Stimulated activated CD8-positive, alpha-beta memory T cell treated with anti-CD3 and anti-CD28 coated beads, Interleukin-15, amount 100 ng/mL, for 48 hours (primary cell): ENCODE results near the gene VLDLR.

Source experiments
- DNase-seq, 2 donors: peaks; one replicate each; pipeline ENCODE4 v3.0.0-alpha.2; 2020; ENCODE audit warnings: low read depth in 2 of 2

The VLDLR gene

DNA sequence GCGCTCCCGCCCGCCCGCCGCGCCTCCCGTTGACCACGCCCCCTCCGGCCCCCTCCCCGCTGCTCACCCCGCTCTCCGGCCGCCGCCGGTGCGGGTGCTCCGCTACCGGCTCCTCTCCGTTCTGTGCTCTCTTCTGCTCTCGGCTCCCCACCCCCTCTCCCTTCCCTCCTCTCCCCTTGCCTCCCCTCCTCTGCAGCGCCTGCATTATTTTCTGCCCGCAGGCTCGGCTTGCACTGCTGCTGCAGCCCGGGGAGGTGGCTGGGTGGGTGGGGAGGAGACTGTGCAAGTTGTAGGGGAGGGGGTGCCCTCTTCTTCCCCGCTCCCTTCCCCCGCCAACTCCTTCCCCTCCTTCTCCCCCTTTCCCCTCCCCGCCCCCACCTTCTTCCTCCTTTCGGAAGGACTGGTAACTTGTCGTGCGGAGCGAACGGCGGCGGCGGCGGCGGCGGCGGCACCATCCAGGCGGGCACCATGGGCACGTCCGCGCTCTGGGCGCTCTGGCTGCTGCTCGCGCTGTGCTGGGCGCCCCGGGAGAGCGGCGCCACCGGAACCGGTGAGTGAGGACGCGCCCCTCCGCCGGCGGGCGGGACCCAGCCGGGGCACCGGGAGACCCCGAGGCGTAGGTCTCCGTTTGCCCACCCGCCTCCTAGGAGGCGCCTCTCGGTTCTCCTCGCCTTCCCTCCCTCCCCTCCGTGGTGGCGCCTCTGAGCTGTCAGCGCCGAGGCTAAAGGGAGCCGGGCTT is at the start of gene VLDLR:
VLDLR (plus strand) TSS at position 66 of the 739 bp plus-strand sequence; CDS start at position 469, 403 bp downstream.
- peak in 1 of 2 donors; percentile 10 for DNase-seq

DNA sequence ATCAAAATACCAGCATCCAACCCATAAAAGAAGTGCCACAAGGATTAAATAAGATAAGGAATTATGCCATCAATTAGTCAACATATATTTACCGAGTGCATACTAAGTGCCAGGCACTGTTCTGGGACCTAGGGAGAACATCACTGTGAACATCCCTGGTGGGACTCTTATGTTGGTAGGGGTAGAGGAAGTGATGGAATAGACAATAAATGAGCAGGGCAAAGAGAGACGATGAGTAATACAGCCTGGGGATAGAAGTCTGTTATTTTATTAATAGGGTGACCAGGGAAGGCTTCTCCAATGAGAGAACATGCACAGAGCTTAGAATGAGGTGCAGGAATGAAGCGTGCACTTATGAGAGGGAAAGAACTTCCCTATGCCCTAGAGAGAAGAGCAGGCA is 47.4 kb upstream of the VLDLR start:
- no peak for DNase-seq

DNA sequence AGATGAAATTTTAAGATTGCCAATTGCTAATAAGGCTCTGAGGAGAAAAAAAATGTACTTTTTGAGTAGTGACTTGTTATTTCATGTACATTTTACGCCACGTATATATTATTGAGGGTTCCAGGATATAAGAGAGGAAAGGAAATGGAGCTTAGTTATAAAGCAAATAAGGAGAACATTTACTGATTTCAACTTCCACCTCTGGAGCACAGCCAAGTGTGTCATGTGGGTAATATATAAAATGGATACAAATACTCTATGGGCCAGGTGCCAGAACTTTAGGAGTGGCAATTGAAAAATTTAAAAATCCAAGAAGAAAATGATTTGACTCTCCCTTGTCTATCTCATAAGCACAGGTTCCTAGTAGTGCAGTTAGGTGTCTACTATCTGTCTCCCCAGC is 45.0 kb upstream of the VLDLR start:
- no peak for DNase-seq

DNA sequence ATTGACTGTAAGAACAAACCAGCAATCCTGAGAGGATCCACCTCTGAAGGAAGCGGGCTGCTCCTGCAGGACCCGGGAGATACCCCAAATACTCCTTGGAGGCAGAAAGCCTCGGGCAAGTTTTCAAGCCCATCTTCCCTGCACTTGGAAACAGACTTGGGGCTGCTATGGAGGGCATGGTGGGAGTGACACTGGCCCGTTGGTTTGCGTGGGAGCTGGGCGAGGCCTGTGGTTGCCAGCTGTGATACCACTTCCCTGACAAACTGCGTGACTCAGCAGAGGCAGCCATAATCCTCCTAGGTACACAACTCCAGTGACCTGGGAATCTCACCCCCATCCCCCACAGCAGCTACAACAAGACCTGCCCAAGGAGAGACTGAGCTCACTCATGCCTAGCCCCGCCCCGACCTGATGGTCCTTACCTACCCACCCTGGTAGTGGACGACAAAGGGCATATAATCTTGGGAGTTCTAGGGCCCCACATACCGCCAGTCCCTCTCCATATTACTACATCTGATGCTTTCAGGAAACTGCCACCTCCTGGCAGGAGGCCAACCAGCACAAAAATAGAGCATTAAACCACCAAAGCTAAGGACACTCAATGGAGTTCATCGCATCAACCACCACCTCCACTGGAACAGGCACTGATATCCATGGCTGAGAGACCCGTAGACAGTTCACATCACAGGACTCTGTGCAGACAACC is 38.1 kb upstream of the VLDLR start:
- no peak for DNase-seq

DNA sequence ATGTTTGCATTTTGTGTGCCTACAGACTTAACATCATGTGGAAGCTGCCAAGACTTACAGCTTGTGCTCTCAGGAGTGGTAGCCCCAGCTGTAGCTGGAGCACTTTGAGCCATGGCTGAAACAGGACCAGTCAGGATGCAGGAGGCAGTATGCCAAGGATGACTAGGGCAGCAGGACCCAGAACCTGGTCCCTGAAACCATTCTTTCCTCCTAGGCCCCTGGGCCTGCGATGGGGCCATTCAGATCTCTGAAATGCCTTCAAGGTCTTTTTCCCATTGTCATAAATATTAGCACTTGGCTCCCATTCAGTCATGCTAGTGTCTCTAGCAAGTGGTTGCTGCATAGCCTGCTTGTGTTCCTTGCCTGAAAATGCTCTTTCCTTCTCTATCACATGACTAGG is 29.6 kb upstream of the VLDLR start:
- DNase-seq = no peak

GRCh38 chr9:2593744-2594143 is 27.8 kb upstream of the VLDLR start:
- no peak for DNase-seq

DNA sequence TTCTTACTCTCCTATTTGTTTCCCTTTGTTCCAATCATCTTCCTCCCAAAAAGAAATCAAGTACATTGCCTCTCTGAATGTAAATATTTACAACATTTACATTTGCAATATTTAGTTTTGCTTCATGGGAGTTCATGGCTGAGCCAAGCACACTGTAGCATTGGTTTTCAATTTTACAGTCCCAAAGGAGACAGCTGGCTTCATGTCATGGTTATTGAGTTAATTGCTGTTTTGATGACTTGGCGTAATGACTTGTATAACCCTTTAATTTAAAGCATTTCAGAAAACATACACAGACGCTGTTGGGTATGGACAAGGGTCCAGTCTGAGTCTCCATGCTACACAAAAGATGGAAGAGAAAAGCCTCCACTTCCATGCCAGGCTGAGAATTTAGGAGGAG is 25.6 kb upstream of the VLDLR start:
- no peak for DNase-seq

- DNase-seq = no peak
These were observed 24.1 kb upstream of the VLDLR start for GRCh38 chr9:2597483-2597882.

DNA sequence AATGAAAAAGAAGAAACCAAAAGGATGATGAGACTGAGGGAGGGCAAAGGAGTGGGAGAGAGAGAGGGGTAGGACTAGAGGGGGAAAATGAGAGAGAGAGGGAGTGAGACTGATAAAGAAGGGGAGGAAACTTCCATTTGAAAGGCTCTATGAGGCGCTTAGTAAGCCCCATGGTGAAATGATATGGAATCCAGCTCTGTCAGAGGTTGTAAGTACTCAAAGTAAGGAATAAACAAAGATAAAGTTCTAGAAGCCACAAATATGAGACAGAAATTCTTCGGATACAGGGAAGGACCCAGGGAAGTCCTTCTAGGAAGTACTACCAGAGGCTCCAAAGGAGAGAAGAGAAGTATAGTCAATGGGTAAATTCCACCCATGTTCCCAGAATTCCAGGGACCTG is 21.7 kb upstream of the VLDLR start:
- DNase-seq = no peak

GRCh38 chr9:2600307-2600706 is 21.3 kb upstream of the VLDLR start:
- no peak for DNase-seq

GRCh38 chr9:2601785-2602378 is 19.7 kb upstream of the VLDLR start:
- DNase-seq = no peak

- no peak for DNase-seq
These were observed 18.9 kb upstream of the VLDLR start for GRCh38 chr9:2602704-2603116.

- DNase-seq = no peak
These were observed 18.0 kb upstream of the VLDLR start for GRCh38 chr9:2603621-2604020.

DNA sequence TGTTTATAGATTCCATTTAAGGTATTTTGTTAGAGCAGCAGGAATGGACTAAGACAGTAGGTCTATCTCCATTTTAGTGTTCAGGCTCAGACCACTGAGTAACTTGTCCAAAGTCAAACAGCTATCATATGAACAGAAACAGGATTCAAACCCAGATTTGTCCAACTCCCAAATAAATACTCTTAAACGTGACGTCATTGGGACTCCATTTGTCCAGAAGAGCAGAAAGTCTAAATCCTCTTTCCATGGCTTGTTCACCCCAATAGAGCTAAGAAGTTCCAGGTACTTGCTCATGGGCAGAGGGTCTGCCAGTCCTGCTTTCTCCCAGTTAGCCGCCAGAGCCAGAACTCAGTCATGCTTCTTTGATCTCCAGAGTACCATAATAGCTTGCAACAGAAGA is 16.3 kb upstream of the VLDLR start:
- DNase-seq = no peak

DNA sequence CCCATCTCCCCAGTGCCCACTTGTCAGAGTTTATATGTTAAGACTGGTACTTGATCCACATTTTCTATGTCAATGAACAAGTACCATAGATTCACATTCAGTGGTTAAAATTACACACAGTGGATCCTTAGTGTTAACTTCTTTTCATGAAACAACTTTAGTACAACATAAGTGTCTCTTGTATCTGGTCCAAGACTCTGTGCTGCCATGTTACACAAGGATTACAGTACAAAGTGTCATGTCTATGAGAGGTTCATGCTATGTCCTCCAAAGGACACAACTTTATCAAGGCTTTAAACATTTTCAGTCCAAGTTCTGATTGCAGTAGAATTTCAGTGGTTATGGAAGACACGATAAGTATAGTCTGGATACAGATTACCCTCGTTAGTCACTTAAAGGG is 13.3 kb upstream of the VLDLR start:
- DNase-seq = no peak

DNA sequence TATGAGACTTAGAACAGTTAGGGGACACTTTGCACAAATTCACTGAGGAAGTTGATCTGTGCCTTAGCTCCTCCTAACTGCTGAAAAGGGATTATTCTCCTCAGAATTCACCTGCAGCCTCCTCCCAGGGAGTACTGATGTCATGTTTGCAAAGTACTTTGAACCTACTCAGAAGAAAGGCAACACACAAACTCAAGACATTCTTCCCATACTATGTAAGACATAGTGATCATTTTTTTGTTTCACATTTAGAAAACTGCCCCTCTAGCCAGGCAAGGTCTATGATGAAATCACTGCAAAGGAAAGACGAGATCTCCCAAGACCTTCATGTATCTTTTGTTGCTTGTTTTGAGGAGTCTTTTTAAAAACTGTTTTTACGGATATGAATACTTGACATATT is 10.6 kb upstream of the VLDLR start:
- no peak for DNase-seq

DNA sequence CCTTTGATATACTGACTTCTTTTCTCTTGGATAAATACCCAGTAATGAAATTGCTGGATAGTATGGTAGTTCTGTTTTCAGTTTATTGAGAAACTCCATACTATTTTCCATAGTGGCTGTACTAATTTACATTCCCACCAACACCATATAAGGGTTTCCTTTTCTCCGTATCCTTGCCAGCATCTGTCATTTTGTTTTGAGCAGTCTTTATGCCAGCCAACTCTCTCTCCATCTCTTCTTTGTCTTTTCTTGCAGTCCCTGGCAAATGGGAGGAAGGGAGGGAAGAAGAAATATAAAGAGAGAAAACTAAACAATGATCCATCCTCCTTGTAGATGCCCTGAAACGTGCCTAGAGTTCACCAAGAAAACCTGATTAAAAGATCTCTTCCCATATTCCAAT is 9.6 kb upstream of the VLDLR start:
- no peak for DNase-seq

- no peak for DNase-seq
These were observed 7.8 kb upstream of the VLDLR start for GRCh38 chr9:2613730-2614271.

DNA sequence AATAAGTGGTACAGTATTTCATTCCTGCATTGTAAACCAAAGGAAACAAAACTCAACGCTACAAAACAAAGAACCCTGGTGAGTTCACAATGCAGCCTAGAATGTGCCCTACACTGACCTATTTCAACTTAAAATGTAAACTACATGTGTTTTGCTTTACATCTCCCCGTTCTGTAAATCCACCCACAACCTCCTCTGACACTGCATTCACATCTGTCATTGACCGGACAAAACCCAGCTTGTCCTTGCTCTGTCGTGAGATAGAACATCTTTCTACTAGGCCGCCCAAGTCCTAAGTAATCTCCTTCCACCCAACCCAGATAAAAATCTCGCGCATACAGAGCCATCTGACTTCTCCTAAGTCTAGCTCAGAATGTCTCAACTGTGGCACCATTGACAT is 6.1 kb upstream of the VLDLR start:
- no peak for DNase-seq

GRCh38 chr9:2616692-2617377 is 4.8 kb upstream of the VLDLR start:
- DNase-seq = no peak

- no peak for DNase-seq
These were observed 3.3 kb upstream of the VLDLR start for GRCh38 chr9:2618289-2618688.
